ENCODE results near the gene TAB3.

TAB3 gene

GRCh38 chrX:30794497-30794896, 94.6 kb downstream of the TAB3 start:
- no peak overlapping the region for H3K4ac ChIP-seq (ENCODE audit: low read depth, low read length)
- H3K18ac ChIP-seq (ENCODE audit: low read length), result no peak overlapping the region
- no peak overlapping the region for H3K4me3 ChIP-seq (ENCODE audit: low read depth, low read length)
- H4K91ac ChIP-seq (ENCODE audit: low read depth, low read length), result no peak overlapping the region
- H3K36me3 ChIP-seq (ENCODE audit: control insufficient read depth in 1 of 2, insufficient read depth in 2 of 2, low read length in 2 of 2), result no peaks in the 10 kb centered on the region
- no peak overlapping the region for H2BK120ac ChIP-seq (ENCODE audit: insufficient read depth, low read length, poor library complexity)
- no peak overlapping the region for H3K14ac ChIP-seq (ENCODE audit: low read length)
- H2AFZ ChIP-seq (ENCODE audit: insufficient read depth, low read length, poor library complexity), result no peak overlapping the region
- peaks cover 37% of the 10 kb centered on the region for H3K9me3 ChIP-seq (ENCODE audit: insufficient read depth, low read depth, low read length)
- no peak for DNase-seq
- no CpG with 5 or more reads among the region's 2 CpGs for WGBS (ENCODE audit: extremely low coverage, insufficient coverage, insufficient read length)
- H3K79me1 ChIP-seq (ENCODE audit: low read length), result no peaks in the 10 kb centered on the region
- no peak overlapping the region for H3K27ac ChIP-seq (ENCODE audit: low read depth, low read length)
- no peak overlapping the region for H2BK5ac ChIP-seq (ENCODE audit: low read depth, low read length, poor library complexity)
- no peaks in the 10 kb centered on the region for H3K79me2 ChIP-seq (ENCODE audit: control insufficient read depth, insufficient read depth, low read length, poor library complexity)
- H4K8ac ChIP-seq (ENCODE audit: low read depth, low read length), result no peak overlapping the region
- H3K4me2 ChIP-seq (ENCODE audit: low read length), result no peak overlapping the region
- H3K23ac ChIP-seq (ENCODE audit: low read length), result no peak overlapping the region
- no peak overlapping the region for H4K12ac ChIP-seq (ENCODE audit: low read depth, low read length)
- no peak overlapping the region for H2AK5ac ChIP-seq (ENCODE audit: low read length)
- no peaks in the 10 kb centered on the region for H3K4me1 ChIP-seq (ENCODE audit: control insufficient read depth in 1 of 2, insufficient read depth in 2 of 2, low read length in 2 of 2)
- H3K9ac ChIP-seq (ENCODE audit: low read length), result no peak overlapping the region
- no peaks in the 10 kb centered on the region for H3K27me3 ChIP-seq (ENCODE audit: insufficient read depth, low read length)
- no peak overlapping the region for H2BK12ac ChIP-seq (ENCODE audit: low read length)

DNA sequence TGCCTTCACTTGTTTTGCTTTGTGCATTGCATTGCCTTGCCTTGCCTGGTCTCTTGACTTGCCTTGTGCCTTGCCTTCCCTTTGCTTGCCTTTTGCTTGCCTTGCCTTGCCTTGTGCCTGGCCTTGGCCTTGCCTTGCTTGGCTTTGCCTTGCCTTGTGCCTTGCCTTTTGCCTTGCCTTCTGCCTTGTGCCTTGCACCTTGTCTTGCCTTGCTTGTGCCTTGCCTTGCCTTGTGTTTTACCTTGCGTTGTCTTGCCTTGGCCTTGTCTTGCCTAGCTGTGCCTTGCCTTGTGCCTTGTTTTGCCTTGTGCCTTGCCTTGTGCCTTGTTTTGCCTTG, 95.3 kb downstream of the TAB3 start:
- Histone ChIP-seq H3K27ac (ENCODE audit: low read depth, low read length) (no peak overlapping the region), H3K14ac (ENCODE audit: low read length) (no peak overlapping the region), H3K9me3 (ENCODE audit: insufficient read depth, low read depth, low read length) (peaks cover 35% of the 10 kb centered on the region), H2AK5ac (ENCODE audit: low read length) (no peak overlapping the region), H2AFZ (ENCODE audit: insufficient read depth, low read length, poor library complexity) (no peak overlapping the region), H3K36me3 (ENCODE audit: control insufficient read depth in 1 of 2, insufficient read depth in 2 of 2, low read length in 2 of 2) (no peaks in the 10 kb centered on the region), H2BK12ac (ENCODE audit: low read length) (no peak overlapping the region), H4K8ac (ENCODE audit: low read depth, low read length) (no peak overlapping the region), H4K91ac (ENCODE audit: low read depth, low read length) (no peak overlapping the region), H3K4me1 (ENCODE audit: control insufficient read depth in 1 of 2, insufficient read depth in 2 of 2, low read length in 2 of 2) (no peaks in the 10 kb centered on the region), H3K4me3 (ENCODE audit: low read depth, low read length) (peak overlapping the region; percentile 7), H3K79me2 (ENCODE audit: control insufficient read depth, insufficient read depth, low read length, poor library complexity) (no peaks in the 10 kb centered on the region), H3K9ac (ENCODE audit: low read length) (no peak overlapping the region), H2BK120ac (ENCODE audit: insufficient read depth, low read length, poor library complexity) (no peak overlapping the region), H3K4me2 (ENCODE audit: low read length) (no peak overlapping the region), H3K23ac (ENCODE audit: low read length) (no peak overlapping the region), H4K12ac (ENCODE audit: low read depth, low read length) (no peak overlapping the region), H3K4ac (ENCODE audit: low read depth, low read length) (no peak overlapping the region), H3K18ac (ENCODE audit: low read length) (no peak overlapping the region), H3K79me1 (ENCODE audit: low read length) (no peaks in the 10 kb centered on the region), H2BK5ac (ENCODE audit: low read depth, low read length, poor library complexity) (no peak overlapping the region), H3K27me3 (ENCODE audit: insufficient read depth, low read length) (no peaks in the 10 kb centered on the region)
- no CpG with 5 or more reads among the region's 1 CpG for WGBS (ENCODE audit: extremely low coverage, insufficient coverage, insufficient read length)
- no peak for DNase-seq

DNA sequence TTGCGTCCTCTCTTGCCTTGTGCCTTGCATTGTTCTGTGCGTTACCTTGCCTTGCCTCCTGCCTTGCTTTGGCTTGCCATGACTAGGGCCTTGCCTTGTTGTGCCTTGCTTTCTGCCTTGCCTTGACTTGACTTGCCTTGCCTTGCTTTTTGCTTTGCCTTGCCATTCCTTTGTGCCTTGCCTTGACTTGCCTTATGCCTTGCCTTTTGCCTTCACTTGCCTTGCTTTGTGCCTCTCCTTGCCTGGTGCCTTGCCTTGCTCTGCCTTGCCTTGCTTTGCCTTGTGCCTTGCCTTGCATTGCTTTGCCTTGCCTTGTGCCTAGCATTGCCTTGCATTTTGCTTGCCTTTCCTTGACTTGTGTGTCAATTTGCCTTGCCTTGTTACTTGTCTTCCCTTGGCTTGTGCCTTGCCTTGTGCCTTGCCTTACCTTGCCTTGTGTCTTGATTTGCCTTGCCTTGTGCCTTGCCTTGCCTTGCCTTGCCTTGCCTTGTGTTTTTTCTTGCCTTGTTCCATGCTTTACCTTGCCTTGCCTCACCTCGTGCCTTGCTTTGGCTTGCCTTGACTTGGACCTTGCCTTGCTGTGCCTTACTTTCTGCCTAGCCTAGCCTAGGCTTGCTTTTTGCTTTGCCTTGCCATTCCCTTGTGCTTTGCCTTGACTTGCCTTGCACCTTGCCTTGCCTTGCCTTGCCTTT, 95.8 kb downstream of the TAB3 start:
- no peaks in the 10 kb centered on the region for H3K27me3 ChIP-seq (ENCODE audit: insufficient read depth, low read length)

GRCh38 chrX:30791296-30792278, 97.5 kb downstream of the TAB3 start:
- no peak overlapping the region for H4K91ac ChIP-seq (ENCODE audit: low read depth, low read length)

More for the DNA sequence above, 95.8 kb downstream of the TAB3 start:
- Histone ChIP-seq H3K9ac (ENCODE audit: low read length) (no peak overlapping the region), H2BK12ac (ENCODE audit: low read length) (no peak overlapping the region), H3K79me1 (ENCODE audit: low read length) (no peaks in the 10 kb centered on the region), H3K9me3 (ENCODE audit: insufficient read depth, low read depth, low read length) (peaks cover 33% of the 10 kb centered on the region), H2BK120ac (ENCODE audit: insufficient read depth, low read length, poor library complexity) (no peak overlapping the region), H3K18ac (ENCODE audit: low read length) (no peak overlapping the region), H3K14ac (ENCODE audit: low read length) (no peak overlapping the region), H3K4me2 (ENCODE audit: low read length) (no peak overlapping the region), H3K4ac (ENCODE audit: low read depth, low read length) (no peak overlapping the region), H3K4me1 (ENCODE audit: control insufficient read depth in 1 of 2, insufficient read depth in 2 of 2, low read length in 2 of 2) (no peaks in the 10 kb centered on the region), H4K8ac (ENCODE audit: low read depth, low read length) (no peak overlapping the region), H2AFZ (ENCODE audit: insufficient read depth, low read length, poor library complexity) (no peak overlapping the region), H3K23ac (ENCODE audit: low read length) (no peak overlapping the region), H4K91ac (ENCODE audit: low read depth, low read length) (no peak overlapping the region), H2BK5ac (ENCODE audit: low read depth, low read length, poor library complexity) (no peak overlapping the region), H2AK5ac (ENCODE audit: low read length) (no peak overlapping the region), H4K12ac (ENCODE audit: low read depth, low read length) (no peak overlapping the region), H3K36me3 (ENCODE audit: control insufficient read depth in 1 of 2, insufficient read depth in 2 of 2, low read length in 2 of 2) (no peaks in the 10 kb centered on the region), H3K79me2 (ENCODE audit: control insufficient read depth, insufficient read depth, low read length, poor library complexity) (no peaks in the 10 kb centered on the region), H3K27ac (ENCODE audit: low read depth, low read length) (no peak overlapping the region), H3K4me3 (ENCODE audit: low read depth, low read length) (peak overlapping the region; percentile 7)
- DNase-seq, result no peak
- WGBS (ENCODE audit: extremely low coverage, insufficient coverage, insufficient read length), result no CpG with 5 or more reads among the region's 3 CpGs

More at GRCh38 chrX:30791296-30792278, 97.5 kb downstream of the TAB3 start:
- Histone ChIP-seq H2BK5ac (ENCODE audit: low read depth, low read length, poor library complexity) (no peak overlapping the region), H2BK12ac (ENCODE audit: low read length) (no peak overlapping the region), H3K79me1 (ENCODE audit: low read length) (no peaks in the 10 kb centered on the region), H3K79me2 (ENCODE audit: control insufficient read depth, insufficient read depth, low read length, poor library complexity) (no peaks in the 10 kb centered on the region), H3K27me3 (ENCODE audit: insufficient read depth, low read length) (no peaks in the 10 kb centered on the region), H3K4me3 (ENCODE audit: low read depth, low read length) (peak overlapping the region; percentile 23), H3K14ac (ENCODE audit: low read length) (no peak overlapping the region), H3K4ac (ENCODE audit: low read depth, low read length) (no peak overlapping the region), H3K4me2 (ENCODE audit: low read length) (no peak overlapping the region), H3K36me3 (ENCODE audit: control insufficient read depth in 1 of 2, insufficient read depth in 2 of 2, low read length in 2 of 2) (no peaks in the 10 kb centered on the region), H3K18ac (ENCODE audit: low read length) (no peak overlapping the region), H3K4me1 (ENCODE audit: control insufficient read depth in 1 of 2, insufficient read depth in 2 of 2, low read length in 2 of 2) (no peaks in the 10 kb centered on the region), H4K12ac (ENCODE audit: low read depth, low read length) (no peak overlapping the region), H3K27ac (ENCODE audit: low read depth, low read length) (no peak overlapping the region), H3K9me3 (ENCODE audit: insufficient read depth, low read depth, low read length) (peaks cover 33% of the 10 kb centered on the region), H2BK120ac (ENCODE audit: insufficient read depth, low read length, poor library complexity) (no peak overlapping the region), H2AK5ac (ENCODE audit: low read length) (no peak overlapping the region), H4K8ac (ENCODE audit: low read depth, low read length) (no peak overlapping the region), H2AFZ (ENCODE audit: insufficient read depth, low read length, poor library complexity) (no peak overlapping the region), H3K9ac (ENCODE audit: low read length) (no peak overlapping the region), H3K23ac (ENCODE audit: low read length) (no peak overlapping the region)
- WGBS (ENCODE audit: extremely low coverage, insufficient coverage, insufficient read length), result no CpG with 5 or more reads among the region's 8 CpGs
- no peak for DNase-seq
